ENCODE results near the gene ATP2A3.

The ATP2A3 gene

GRCh38 chr17:3964203-3965117 is at the start of gene ATP2A3:
Gene ATP2A3, minus strand, starts transcription at chr17:3964437. Its CDS starts 146 bp downstream, at chr17:3964291.
- no peak for DNase-seq (ENCODE audit: low read depth)
- H3K4me3 ChIP-seq (ENCODE audit: low read length) = peak within 1 kb of the TSS; percentile 20
- TF ChIP-seq CTCF (conservative IDR thresholded peaks at IDR 0.05; ENCODE audit: low read depth, low read length) = no peak

- H3K4me3 ChIP-seq (ENCODE audit: low read length) = no peak overlapping the region
- no peak for TF ChIP-seq CTCF (conservative IDR thresholded peaks at IDR 0.05; ENCODE audit: low read depth, low read length)
- DNase-seq (ENCODE audit: low read depth) = no peak
These were observed 46.5 kb upstream of the ATP2A3 start for GRCh38 chr17:4010754-4011153.

DNA sequence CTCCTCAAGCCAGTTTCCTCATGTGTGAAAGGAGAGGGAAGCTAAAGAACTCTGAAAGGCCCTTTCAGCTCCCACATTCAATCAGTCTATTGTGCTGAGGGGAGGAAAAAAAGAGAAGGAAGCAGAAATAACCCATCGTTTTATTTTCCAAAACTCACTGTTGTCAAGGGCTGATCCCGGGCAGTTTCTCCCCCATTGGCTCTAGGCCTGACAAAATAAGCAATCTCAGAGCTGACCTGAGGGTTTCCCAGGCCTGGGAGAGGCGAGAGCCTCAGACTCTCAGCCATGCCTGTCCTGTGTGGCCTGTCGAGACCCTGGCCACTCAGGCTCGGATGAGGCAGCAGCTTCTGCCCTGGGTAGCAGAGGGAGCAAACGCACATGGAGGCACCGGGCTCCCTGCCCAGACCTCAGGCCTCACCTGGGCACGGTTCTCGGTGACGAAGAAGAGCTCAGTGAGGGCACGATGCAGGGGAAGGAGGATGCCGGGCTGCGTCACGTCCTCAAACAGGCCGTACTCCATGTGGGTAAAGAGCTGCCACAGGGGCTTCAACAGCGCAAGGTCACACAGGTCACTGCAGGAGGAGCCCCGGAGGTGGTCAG is 45.0 kb upstream of the ATP2A3 start:
- DNase-seq (ENCODE audit: low read depth) = no peak
- TF ChIP-seq CTCF (conservative IDR thresholded peaks at IDR 0.05; ENCODE audit: low read depth, low read length) = no peak
- H3K4me3 ChIP-seq (ENCODE audit: low read length) = no peak overlapping the region

DNA sequence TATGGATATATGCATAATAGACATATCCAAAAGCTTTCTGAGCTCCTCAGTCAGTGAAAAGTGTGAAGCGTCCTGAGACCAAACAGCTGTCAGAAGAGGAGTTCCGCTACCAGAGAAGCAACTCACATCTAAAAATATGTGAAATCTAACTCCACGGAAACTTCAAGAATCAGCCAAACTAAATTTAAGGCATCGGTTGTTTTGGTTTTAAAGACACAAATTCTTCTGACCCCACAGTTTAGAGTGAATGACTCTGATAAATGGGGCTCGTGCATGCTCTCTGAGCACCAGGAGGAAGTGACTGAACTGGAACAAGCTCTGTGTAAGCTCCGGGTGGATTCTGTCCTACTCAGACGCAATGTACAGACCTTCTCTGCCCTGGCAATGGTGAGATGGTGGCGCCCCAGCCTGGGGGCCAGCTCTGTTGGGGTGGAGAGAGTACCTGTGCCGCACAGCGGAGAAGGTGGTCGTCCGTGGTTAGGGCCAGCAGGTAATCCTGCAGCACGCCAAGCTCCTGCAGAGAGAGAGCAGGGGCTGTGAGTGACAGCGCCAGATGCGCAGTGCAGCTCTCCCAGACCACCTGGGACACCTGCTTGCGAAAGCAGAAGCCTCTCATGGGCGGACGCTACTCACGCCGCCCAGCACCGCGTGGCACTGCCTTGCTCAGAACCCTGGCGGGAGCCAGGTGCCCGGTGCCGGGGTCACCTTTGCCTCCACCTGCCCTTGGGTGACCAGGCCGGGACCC is 44.4 kb upstream of the ATP2A3 start:
- TF ChIP-seq CTCF (conservative IDR thresholded peaks at IDR 0.05; ENCODE audit: low read depth, low read length) = no peak
- no peak overlapping the region for H3K4me3 ChIP-seq (ENCODE audit: low read length)
- DNase-seq (ENCODE audit: low read depth) = no peak

DNA sequence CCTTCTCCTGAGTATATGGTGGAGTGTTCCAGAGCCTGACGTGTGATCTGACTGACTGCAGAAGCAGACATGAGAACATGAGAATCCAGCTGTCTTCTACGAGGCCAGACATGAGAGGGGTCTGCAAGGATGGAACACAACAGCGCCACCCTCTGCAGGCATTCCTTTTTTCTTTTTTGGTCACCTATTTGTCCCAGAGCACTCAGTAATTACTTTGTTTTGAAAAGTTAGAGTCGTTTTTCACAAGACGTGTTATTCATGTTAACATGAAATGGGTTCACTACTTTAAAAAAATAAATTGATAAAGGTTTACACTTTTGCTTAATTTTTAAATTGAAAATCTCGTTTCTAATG is 43.8 kb upstream of the ATP2A3 start:
- H3K4me3 ChIP-seq (ENCODE audit: low read length) = no peak overlapping the region
- TF ChIP-seq CTCF (conservative IDR thresholded peaks at IDR 0.05; ENCODE audit: low read depth, low read length) = peak; percentile 18
- DNase-seq (ENCODE audit: low read depth) = no peak

DNA sequence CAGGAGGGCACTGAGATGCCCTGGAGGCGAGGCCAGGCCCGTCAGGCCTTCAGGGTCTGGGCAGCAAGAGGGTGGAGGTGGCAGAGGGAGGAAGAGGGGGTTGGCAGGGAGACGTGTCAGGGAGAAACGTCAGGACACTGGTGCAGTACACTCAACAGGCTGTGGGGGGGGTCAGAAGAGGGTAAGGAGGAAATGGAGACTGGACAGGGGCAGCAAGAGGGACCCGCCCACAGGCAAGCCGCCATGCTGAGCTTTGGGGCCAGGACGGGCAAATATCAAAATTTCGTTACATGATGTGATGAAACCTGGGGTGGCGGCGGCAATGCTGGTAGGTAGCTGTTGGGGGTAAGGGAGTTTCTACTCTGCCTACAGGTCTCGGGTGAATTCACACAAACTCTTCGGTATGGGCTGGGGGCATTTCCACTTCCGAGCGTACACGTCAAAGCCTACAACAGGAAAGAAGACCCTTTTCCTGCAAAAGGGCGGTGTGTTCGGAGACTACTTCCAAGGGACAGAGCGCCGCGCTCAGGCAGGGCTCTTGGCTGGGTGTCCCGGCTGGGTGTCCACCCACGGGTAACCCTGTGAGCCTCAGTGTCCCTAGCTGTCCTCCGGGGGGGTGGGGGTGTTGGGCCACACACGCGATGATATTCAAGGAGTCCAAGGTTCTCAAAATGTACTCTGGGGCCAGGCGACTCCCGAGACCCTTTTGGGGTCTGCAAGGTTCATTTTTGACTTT is 43.3 kb upstream of the ATP2A3 start:
- DNase-seq (ENCODE audit: low read depth) = no peak
- no peak overlapping the region for H3K4me3 ChIP-seq (ENCODE audit: low read length)
- TF ChIP-seq CTCF (conservative IDR thresholded peaks at IDR 0.05; ENCODE audit: low read depth, low read length) = no peak

Data from retinal pigment epithelial cell (primary cell).